Medulla oblongata (tissue), 1 donor: ENCODE results near the gene GPC1.

Source experiments
- DNase-seq: peaks from one replicate; pipeline ENCODE4 v3.0.0-alpha.2; 2015; ENCODE audit errors: extremely low spot score

Gene GPC1

GRCh38 chr2:240431271-240431660 lies 4.2 kb upstream of the GPC1 start:
- DNase-seq: no peak

- no peak for DNase-seq
Observed at GRCh38 chr2:240431661-240432424, 3.6 kb upstream of the GPC1 start.

- no peak for DNase-seq
Observed at GRCh38 chr2:240432430-240432819, 3.0 kb upstream of the GPC1 start.

- DNase-seq: no peak
Observed at GRCh38 chr2:240432820-240433801, 2.4 kb upstream of the GPC1 start.

DNA sequence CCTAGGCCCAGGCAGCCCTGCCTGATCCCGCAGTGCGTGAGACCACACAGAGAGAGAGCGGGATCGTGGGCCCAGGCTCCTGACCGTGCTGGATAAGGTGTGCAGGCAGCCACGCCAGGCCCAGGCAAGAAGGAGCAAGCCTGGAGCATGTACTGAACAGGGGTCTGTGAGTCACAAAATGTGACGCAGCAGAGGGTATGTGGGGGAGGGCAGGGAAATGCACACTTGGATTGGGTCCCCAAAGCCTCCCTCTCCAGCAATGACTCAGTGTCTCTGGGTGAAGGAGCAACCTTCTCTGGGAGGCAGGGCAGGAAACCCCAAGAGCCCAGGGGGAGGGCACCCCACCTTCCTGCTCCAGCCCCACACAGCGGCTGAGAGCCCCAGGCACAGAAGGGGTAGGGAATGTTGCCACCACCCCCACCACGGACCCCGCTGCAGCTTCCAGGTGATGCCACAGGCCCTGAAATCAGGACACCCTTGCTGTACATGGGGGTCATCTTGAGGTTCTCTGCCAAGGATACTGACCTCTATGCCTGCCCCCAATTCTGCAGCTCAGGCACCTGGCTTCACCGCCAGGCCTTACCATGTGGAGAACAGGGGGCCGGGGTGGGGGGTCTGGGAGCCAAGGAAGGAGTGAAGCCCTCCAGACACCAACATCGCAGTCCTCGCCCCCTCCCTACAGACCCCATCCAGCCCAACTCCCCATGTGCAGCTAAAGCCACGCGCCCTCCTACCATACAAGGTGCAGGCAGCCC lies 1.3 kb upstream of the GPC1 start:
- DNase-seq: no peak

DNA sequence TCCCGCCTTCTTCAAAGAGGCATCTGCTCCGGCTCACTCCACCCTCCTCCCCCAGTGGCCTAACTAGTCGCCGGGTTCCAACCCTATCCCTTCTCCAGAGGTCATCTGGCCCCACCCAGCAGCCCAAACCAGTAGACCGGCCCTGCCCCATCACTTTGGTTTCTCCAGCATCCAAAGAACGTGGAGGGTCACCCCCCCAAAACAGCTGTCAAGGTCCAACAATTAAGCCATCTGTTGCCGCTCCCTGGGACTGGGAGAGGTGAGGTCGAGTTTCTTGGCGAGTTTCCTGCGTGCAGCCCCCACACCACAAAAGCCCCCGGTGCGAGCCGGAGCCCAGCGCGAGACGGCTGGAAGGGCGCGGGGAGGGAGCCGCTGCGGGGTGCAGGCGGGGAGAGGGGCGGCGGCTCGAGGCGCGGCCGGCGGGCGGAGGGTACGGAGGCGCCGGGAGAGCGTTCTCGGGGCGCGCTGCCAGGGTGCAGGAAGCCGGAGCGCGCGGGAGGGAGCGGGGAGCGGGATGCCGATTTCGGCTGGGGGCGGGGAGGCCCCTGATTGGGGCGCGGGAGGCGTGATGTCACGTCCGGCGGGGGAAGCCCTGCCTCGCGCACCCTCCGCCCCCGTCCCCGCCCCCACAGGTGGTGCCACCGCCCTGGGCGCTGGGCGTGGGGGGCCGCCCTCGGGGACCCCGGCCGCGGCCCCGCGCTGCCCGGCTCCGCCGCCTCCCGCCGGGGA lies 571 bp upstream of the GPC1 start:
- DNase-seq: peak; percentile 86

- no peak for DNase-seq
Observed at GRCh38 chr2:240435948-240436682, 652 bp downstream of the GPC1 start.

DNA sequence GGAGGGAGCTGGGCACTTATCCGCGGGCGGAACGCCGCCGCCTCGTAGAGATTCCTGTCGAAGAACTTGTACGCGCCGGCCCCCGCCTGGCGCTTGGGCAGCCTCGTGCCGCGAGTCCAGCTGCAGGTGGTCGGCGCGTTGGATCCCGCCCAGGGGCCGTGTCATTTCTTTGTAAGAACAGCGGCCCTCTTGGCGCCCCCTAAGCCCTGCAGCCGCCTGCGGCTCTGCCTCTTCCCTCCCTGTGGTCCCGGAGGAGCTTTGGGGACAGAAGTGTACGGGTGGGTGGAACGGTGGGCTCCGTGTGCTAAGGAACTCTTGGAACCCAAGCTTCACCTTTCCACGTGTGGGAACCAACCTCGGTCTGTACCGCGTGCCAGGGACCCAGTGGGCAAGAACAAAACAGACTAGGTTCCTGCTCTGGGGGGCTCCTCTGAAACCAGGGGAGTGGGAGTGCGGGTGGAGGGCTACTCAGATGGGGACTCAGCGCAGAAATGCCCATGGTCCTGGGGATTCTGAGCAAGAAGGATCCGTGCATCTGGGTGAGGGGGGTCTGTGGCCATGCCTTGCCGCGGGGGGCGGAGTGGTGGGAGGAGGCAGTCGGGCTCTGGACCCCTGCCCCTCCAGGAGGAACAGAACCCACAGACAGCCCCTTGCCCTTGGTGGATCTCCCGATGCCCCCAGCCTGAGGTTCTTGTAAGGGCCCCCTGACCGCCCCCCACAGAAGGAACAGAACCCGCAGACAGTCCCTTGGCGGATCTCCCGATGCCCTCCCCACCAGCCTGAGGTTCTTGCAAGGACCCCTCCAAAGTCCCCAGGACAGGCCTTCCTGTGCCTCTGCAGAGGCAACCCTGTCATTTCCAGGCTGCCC lies 1.5 kb downstream of the GPC1 start:
- no peak for DNase-seq

GRCh38 chr2:240437551-240437860 lies 2.0 kb downstream of the GPC1 start:
- DNase-seq: no peak

DNA sequence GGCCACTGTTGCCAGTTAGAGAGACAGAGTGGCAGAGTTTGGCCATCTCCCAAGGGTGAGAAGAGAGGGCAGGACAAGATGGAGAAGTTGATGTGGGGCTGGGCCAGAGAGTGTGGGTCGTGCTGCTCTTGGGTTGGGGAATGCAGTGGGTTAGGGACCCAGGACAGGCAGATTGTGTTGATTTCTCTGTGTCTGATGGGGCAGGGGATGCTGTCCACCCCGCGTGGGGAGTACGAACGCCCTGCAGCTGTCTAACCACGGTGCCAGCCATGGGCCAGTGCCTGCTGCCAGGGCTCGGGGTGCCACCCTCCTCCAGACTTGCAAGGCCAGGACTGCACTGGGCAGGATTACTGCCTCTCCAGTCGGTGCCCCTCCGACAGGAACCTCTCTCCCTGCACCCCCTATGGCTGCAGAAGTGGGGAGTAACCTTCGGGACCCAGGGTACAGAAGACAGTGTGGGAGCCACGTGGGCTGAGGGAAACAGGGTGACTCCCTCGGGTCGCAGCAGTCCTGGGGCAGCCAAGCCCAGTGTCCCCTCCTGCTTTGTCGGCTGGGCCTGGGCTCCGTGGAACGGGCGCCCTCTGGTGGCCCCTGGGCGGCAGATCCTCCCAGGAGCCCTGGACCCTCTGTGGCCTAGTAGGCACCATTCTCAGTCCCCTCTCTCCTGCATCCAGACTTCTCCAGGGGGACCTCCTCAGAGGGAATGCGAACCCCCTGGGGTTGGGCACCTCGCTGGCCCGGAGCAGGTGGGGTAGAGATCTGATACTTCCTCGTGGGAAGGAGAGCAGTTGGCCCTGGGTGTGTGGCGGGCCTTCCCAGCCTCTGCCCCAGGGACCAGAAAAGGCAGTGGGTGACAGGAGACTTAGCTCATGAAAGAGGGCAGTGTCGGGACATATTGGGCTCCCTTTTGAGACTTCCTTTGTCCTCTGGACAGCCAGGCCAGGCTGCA lies 2.7 kb downstream of the GPC1 start:
- DNase-seq: peak; percentile 89

- DNase-seq: no peak
Observed at GRCh38 chr2:240438810-240439697, 3.6 kb downstream of the GPC1 start.

DNA sequence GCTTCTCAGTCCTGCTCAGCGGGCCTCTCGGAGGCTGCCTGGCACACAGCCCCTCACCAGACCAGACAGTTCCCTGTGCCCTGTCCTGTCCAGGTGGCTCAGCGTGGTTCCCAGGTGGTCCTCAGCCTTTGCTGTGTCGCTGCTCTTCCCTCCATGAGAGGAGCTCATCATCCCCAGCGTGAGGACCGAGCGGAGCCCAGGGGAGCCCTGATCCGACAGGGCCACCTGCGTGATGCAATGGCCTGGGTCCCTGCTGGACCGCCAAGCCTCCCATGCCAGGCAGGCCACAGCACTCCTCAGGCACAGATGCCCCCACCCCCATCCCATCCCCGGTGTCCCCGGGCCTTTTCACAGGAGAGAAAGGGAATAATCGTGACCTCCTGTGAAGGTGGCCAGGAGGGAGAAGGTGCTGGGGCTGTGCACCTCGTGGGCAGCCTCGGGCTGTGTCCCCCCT lies 4.3 kb downstream of the GPC1 start:
- DNase-seq: no peak

DNA sequence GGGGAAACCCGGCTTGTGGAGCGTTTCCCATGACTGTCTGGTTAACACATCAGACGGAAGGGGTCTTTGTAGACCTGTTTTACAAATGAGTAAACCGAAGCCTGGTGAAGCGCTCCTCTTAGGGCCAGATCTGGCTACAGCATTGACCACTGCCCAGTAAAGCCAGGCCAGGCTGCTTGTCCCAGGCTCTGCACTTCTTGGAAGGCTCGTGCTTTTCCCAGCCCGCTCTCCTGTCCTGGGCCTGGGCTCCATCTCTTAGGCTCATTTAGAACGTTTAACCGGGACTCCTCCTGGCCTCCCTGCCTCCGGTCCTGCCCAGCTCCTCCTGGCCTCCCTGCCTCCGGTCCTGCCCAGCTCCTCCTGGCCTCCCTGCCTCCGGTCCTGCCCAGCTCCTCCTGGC lies 4.8 kb downstream of the GPC1 start:
- DNase-seq: no peak

DNA sequence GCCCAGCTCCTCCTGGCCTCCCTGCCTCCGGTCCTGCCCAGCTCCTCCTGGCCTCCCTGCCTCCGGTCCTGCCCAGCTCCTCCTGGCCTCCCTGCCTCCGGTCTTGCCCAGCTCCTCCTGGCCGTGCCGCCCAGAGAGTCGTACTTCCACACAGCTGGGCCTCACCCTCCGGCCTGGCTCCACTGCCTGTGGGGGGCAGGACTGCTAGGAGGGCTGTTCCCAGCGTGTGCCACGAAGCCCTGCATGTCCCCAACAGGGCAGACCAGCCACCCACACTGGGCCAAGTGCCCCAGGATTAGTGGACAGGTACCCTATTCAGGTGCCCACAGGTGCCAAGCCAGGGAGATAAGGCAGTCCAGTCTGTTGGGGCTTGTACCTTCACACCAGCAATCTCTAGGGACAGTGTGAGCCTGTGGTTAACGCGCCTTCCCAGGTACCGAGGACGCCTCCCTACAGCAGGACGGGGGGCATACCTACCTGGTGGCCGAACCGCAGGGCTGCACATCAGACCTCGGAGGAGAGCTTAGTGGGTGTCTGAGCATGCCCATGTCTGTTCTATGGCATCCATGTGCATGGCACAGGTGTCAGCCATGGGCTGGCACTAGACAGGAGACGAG lies 5.3 kb downstream of the GPC1 start:
- DNase-seq: no peak

DNA sequence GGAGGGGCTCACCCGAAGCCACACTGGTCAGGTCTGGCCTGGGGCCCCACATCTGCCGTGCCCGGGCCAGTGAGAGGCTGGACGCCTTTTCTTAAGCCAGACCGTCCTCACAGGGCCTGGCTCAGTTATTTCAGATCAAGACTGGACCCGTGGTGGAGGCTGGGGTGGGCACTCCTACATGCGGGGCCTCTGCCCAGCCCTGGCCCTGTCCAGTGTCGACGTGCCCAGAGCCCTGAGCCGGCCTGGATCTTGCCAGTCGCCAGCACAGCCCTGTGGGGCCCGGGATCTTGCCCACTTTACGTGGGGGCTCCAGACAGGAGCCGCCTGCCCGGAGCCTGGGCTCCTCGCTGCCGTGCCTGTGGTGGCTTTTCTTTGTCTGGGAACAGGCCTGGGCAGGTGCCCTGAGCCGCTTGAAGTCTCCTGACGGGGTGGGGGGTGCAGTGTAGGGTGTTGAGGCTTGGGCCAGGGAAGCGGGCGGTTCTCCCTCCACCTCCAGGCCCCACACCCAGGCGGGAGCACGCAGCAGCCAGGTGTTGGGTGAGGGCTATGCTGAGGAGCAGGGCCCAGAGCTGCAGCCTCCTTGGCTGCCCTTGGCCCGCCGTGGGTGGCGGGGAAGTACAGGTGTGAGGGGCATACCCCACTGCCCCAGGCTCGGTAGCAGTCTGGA lies 6.0 kb downstream of the GPC1 start:
- DNase-seq: no peak

DNA sequence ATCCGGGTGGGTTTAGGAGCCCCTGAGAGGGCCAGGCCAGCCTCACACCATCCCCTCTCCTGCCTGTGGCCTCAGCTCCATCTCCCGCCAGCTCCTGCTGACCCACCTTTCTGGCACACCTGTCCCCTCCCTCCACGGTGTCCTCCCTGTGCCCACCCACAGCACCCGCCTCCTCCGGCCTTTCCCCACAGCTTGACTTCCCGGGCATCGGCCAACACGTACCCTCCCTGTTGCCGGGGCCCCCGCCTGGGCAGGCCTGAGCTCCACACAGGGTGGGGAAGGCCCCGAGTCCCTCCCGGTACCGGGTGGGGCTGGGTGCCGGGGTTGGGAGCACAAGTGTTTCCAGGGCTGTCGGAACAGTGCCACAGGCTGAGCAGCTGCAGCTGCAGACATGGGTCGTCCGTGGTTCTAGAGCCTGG lies 6.5 kb downstream of the GPC1 start:
- DNase-seq: no peak
